AG04450 (cell line): ENCODE measurements around the gene ACTBL2. TPM values are rescaled to one million over a fixed set of nuclear protein-coding genes. Genes with fewer than 3 reads are reported as not detected.

Experiments
- CTCF ChIA-PET: fragments of 300-600, 350-600 bp; formaldehyde crosslinking; extraction: SDS; loops from one replicate; lab custom pipeline; 2022; ENCODE audit warnings: antibody characterized with exemption, inconsistent platforms; lab: Charles Lee
- POLR2A ChIA-PET: fragments of 350-600 bp; formaldehyde crosslinking; extraction: SDS; loops from one replicate; lab custom pipeline; 2021; ENCODE audit warnings: antibody characterized with exemption, inconsistent platforms; lab: Yijun Ruan, JAX
- DNase-seq: peaks from one replicate; pipeline ENCODE4 v3.0.0-alpha.2; 2011; ENCODE audit warnings: low read depth, low spot score
- H3K27ac ChIP-seq: one replicate; pipeline ENCODE4 v1.5.1; 2012; ENCODE audit warnings: low read depth, low read length, control low read depth
- H3K27me3 ChIP-seq: one replicate; pipeline ENCODE4 v1.6.0; 2012; ENCODE audit warnings: low read length; ENCODE audit not compliant: control insufficient read depth, insufficient read depth
- H3K4me3 ChIP-seq: 2 replicates; pipeline ENCODE4 v1.5.1; 2011; ENCODE audit warnings: mild to moderate bottlenecking, low read depth, low read length, control low read depth
- H3K9me3 ChIP-seq: 2 replicates; pipeline ENCODE4 v1.5.1; 2012; ENCODE audit warnings: low read length; ENCODE audit not compliant: control insufficient read depth, insufficient read depth
- CTCF ChIP-seq: IDR thresholded peaks from 2 replicates; pipeline ENCODE4 v1.5.1; 2011; ENCODE audit warnings: low read depth, low read length, control low read depth, inconsistent platforms
- polyA plus RNA-seq: library from polyadenylated mRNA; depleted of rRNA; stranded (reverse); fragments of >200 nt; gene quantifications from 2 replicates; pipeline ENCODE4 v1.2.3, GENCODE V29; 2011

Gene ACTBL2
- polyA plus RNA-seq, 1 experiment: 0.45 TPM

GRCh38 chr5:57517250-57517649 lies 34.6 kb upstream of the ACTBL2 start:
- ChIA-PET POLR2A (no interaction called here), CTCF (no interaction called here)
- H3K27ac ChIP-seq: no peak overlapping the region
- TF ChIP-seq CTCF: no peak
- no peak for DNase-seq
- no peak overlapping the region for H3K4me3 ChIP-seq
- H3K27me3 ChIP-seq: no peaks in the 10 kb centered on the region
- H3K9me3 ChIP-seq: peaks cover 16% of the 10 kb centered on the region

- no peak for TF ChIP-seq CTCF
- CTCF ChIA-PET: interaction anchor here (0.9 to 1.0 kb wide), 2 partner anchors 9 to 14 kb away, joined by 3 to 5 read pairs; no protein-coding TSS in a partner anchor
- POLR2A ChIA-PET: no interaction called here
- Histone ChIP-seq H3K27ac (no peak overlapping the region), H3K9me3 (peaks cover 6% of the 10 kb centered on the region), H3K27me3 (no peaks in the 10 kb centered on the region), H3K4me3 (no peak overlapping the region)
- no peak for DNase-seq
Measured at GRCh38 chr5:57513785-57514184, 31.2 kb upstream of the ACTBL2 start.

- CTCF ChIA-PET: no interaction called here
- no peak for DNase-seq
- Histone ChIP-seq H3K9me3 (no peaks in the 10 kb centered on the region), H3K27me3 (no peaks in the 10 kb centered on the region), H3K27ac (no peak overlapping the region), H3K4me3 (no peak overlapping the region)
- TF ChIP-seq CTCF: no peak
- POLR2A ChIA-PET: no interaction called here
Measured at GRCh38 chr5:57511321-57511720, 28.7 kb upstream of the ACTBL2 start.

- TF ChIP-seq CTCF: no peak
- ChIA-PET POLR2A (no interaction called here), CTCF (interaction anchor here (0.6 to 2.2 kb wide), 2 partner anchors 10 to 34 kb away, joined by 3 to 15 read pairs; no protein-coding TSS in a partner anchor)
- no peak for DNase-seq
- Histone ChIP-seq H3K9me3 (no peaks in the 10 kb centered on the region), H3K4me3 (no peak overlapping the region), H3K27me3 (no peaks in the 10 kb centered on the region), H3K27ac (no peak overlapping the region)
Measured at GRCh38 chr5:57509501-57510260, 27.1 kb upstream of the ACTBL2 start.

- H3K27me3 ChIP-seq: no peaks in the 10 kb centered on the region
- POLR2A ChIA-PET: no interaction called here
- CTCF ChIA-PET: interaction anchor here (1.1 to 2.2 kb wide), 2 partner anchors 9 to 271 kb away, joined by 3 to 15 read pairs; no protein-coding TSS in a partner anchor
- no peak overlapping the region for H3K27ac ChIP-seq
- DNase-seq: no peak
- no peaks in the 10 kb centered on the region for H3K9me3 ChIP-seq
- TF ChIP-seq CTCF: no peak
- no peak overlapping the region for H3K4me3 ChIP-seq
Measured at GRCh38 chr5:57508211-57508610, 25.6 kb upstream of the ACTBL2 start.
